ENCODE data around the gene RAP1B.

RAP1B gene

GRCh38 chr12:68695454-68695853 lies 84.8 kb downstream of the RAP1B start:
- in situ Hi-C loops (cut with MboI; ENCODE audit: low pct_unique_long_range_greater_than_20kb, low sequenced_read_pairs, unreplicated experiment) = loop anchor here (25.0 kb wide), 1 partner anchor 458 kb away; the partner anchor contains the start of gene IL26

GRCh38 chr12:68699486-68699885 lies 88.8 kb downstream of the RAP1B start:
- TF ChIP-seq CTCF (IDR thresholded peaks at IDR 0.05; ENCODE audit: extremely low read depth, insufficient read depth, missing control alignments) = no peak
- DNase-seq (ENCODE audit: low spot score) = no peak
- in situ Hi-C loops (cut with MboI; ENCODE audit: low pct_unique_long_range_greater_than_20kb, low sequenced_read_pairs, unreplicated experiment) = loop anchor here (25.0 kb wide), 1 partner anchor 462 kb away; the partner anchor contains the start of gene IL26

More at GRCh38 chr12:68695454-68695853, 84.8 kb downstream of the RAP1B start:
- no peak for TF ChIP-seq CTCF (IDR thresholded peaks at IDR 0.05; ENCODE audit: extremely low read depth, insufficient read depth, missing control alignments)
- no peak for DNase-seq (ENCODE audit: low spot score)

Measured in GM13977 (cell line).